ENCODE measurements around the gene TEX9. TPM values are rescaled to one million over a fixed set of nuclear protein-coding genes. Genes with fewer than 3 reads are reported as not detected.
A peak's percentile ranks its signal among the peaks of the same experiment; 100 is the strongest.
"Not testable (repeated sequence)": the region's sequence is repeated elsewhere in the genome, so short reads cannot be mapped to it uniquely, and the experiment has no call there.

TEX9 gene
- 10 to 100 TPM; 20.4 to 37.7 TPM for total RNA-seq
- polyA plus RNA-seq (ENCODE audit: insufficient read depth, low read depth, low replicate concordance): 9.9 TPM
- long read RNA-seq, donor 1, full-length matches to known transcripts: 1 of 63 reads
- long read RNA-seq, donor 1, partial matches to known transcripts: 62 of 63 reads
- long read RNA-seq, donor 1, other reads (novel, unspliced or antisense): 0 of 63 reads
- long read RNA-seq, donor 2, partial matches to known transcripts: 13 of 13 reads
- long read RNA-seq, donor 2, other reads (novel, unspliced or antisense): 0 of 13 reads

DNA sequence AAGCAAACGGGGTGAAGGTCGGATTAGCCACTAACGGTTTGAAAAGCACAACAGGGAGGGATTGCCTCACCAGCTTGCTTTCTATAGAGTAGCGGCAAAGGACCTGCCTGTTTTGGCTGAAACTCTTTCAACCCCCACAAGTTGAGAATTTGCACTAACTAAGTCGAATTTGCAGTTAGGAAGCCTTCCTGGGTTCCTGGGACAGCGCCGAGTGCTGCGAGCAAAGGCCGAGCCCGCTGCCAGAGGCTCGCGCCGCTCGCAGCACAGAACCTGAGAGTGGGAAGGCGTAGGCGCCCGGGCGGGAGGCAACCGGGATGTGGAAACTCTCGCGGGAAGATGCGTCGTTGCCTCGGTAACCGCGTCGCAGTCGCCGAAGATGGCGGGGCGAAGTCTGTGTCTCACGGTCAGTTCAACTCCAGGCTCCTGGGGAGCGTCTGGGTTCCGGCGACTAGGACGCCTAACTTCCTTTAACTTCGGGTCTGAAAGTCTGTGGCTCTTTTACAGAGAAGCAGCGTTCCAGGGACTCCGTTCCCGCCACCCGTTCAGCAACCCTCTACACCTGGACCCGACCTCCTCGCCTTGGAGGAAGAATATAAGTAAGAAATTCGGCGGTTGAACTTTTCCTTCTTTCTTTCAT lies at the start of gene TEX9:
Gene TEX9 (plus strand): TSS at position 352 of the 637 bp plus-strand sequence. CDS start 25 bp downstream, at position 377.
- Histone ChIP-seq H3K36me3 (ENCODE audit: low read depth, missing control alignments) (no peaks in the 10 kb centered on the region), H3K27ac (peak within 1 kb of the TSS; percentile 2 to 58), H3K27me3 (no peaks in the 10 kb centered on the region), H3K9me3 (no peaks in the 10 kb centered on the region), H3K4me1 (peaks cover 6% of the 10 kb centered on the region), H3K4me3 (peak within 1 kb of the TSS; percentile 65 to 73)
- 0% methylated on average over 44 to 45 of the region's 45 CpGs for WGBS, 2 donors
- intact Hi-C loops (cut with DNase I; ENCODE audit: low total_unique reads): no loop called here
- DNase-seq: peak; percentile 95
- TF ChIP-seq POLR2A (IDR thresholded peaks at IDR 0.05): no peak
- TF ChIP-seq CTCF (IDR thresholded peaks at IDR 0.05): no peak

- H3K9me3 ChIP-seq; H3K36me3 ChIP-seq (ENCODE audit: low read depth, missing control alignments): not testable (repeated sequence)
- 90 to 92% methylated on average over 16 to 18 of the region's 18 CpGs for WGBS, 2 donors
Measured at GRCh38 chr15:56316561-56316960, 48.7 kb upstream of the TEX9 start.

GRCh38 chr15:56320316-56320715 lies 44.9 kb upstream of the TEX9 start:
- Histone ChIP-seq H3K9me3 (no peaks in the 10 kb centered on the region), H3K4me1 (no peaks in the 10 kb centered on the region), H3K36me3 (ENCODE audit: low read depth, missing control alignments) (no peaks in the 10 kb centered on the region), H3K4me3 (no peak overlapping the region), H3K27me3 (no peaks in the 10 kb centered on the region), H3K27ac (no peak overlapping the region)
- no peak for DNase-seq
- no peak for TF ChIP-seq POLR2A (IDR thresholded peaks at IDR 0.05)
- TF ChIP-seq CTCF (IDR thresholded peaks at IDR 0.05): no peak
- intact Hi-C loops (cut with DNase I; ENCODE audit: low total_unique reads): no loop called here

More at GRCh38 chr15:56316561-56316960, 48.7 kb upstream of the TEX9 start:
- H3K4me1 ChIP-seq; H3K27ac ChIP-seq; H3K27me3 ChIP-seq; intact Hi-C loops (cut with DNase I; ENCODE audit: low total_unique reads); H3K4me3 ChIP-seq; DNase-seq: not testable (repeated sequence)

DNA sequence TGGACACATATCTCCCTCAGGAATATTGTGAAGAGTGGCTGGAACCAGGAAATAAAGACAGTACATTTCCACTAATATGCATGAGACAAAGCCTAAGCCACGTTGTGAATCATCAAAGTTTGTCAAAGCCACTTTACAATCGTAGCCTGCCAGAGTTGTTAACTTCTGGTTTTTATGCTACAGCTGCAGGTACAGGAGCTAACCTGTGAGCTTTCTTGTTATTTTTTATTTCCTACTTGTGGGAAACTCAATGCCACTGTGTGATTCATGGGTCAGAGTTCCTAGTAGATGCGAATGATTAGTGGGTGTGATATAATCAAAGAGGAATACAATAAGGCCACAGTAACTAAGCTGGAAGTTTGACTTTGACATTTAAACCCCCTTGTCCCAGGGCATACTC lies 44.4 kb upstream of the TEX9 start:
- no peaks in the 10 kb centered on the region for H3K27me3 ChIP-seq
- H3K27ac ChIP-seq: no peak overlapping the region
- no peak for DNase-seq
- WGBS, 2 donors: 90% methylated on average over 3 of the region's 3 CpGs
- H3K4me1 ChIP-seq: no peaks in the 10 kb centered on the region
- no peak overlapping the region for H3K4me3 ChIP-seq
- intact Hi-C loops (cut with DNase I; ENCODE audit: low total_unique reads): no loop called here
- no peaks in the 10 kb centered on the region for H3K36me3 ChIP-seq (ENCODE audit: low read depth, missing control alignments)
- no peaks in the 10 kb centered on the region for H3K9me3 ChIP-seq
- TF ChIP-seq CTCF (IDR thresholded peaks at IDR 0.05) (no peak), POLR2A (IDR thresholded peaks at IDR 0.05) (no peak)

DNA sequence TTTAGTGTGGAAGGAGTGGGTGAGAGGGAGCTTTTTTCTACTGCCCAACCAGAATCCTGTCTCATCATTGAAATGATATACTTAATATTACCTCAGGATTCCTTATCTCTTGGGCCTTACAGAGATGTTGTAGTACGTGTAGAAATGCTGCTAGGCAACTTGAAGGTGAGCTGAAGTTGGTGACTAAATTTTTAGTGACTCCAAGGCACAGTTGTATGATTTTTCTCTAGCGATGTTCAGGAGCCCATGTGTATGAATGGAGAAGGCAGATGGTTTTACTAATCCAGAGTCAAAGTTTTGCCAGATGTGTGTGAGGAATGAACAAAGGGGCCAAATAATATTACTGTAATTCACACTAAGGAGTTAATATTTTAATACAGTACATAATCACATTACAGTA lies 42.8 kb upstream of the TEX9 start:
- TF ChIP-seq POLR2A (IDR thresholded peaks at IDR 0.05): no peak
- intact Hi-C loops (cut with DNase I; ENCODE audit: low total_unique reads): no loop called here
- Histone ChIP-seq H3K27ac (no peak overlapping the region), H3K9me3 (no peaks in the 10 kb centered on the region), H3K4me1 (no peaks in the 10 kb centered on the region), H3K4me3 (no peak overlapping the region), H3K27me3 (no peaks in the 10 kb centered on the region), H3K36me3 (ENCODE audit: low read depth, missing control alignments) (no peaks in the 10 kb centered on the region)
- 54 to 73% methylated on average over 2 of the region's 2 CpGs for WGBS, 2 donors
- no peak for DNase-seq

Data from testis (tissue), 5 donors.